HG02678 (cell line): Measurements from ENCODE around the gene ART1.

Experiments
- ATAC-seq: cut with Tn5 transposase; IDR thresholded peaks from one replicate; pipeline ENCODE4 v1.9.1; 2021; ENCODE audit warnings: mild to moderate bottlenecking, moderate library complexity; ENCODE audit not compliant: unreplicated experiment

ART1 gene

GRCh38 chr11:3710485-3711259, 65.7 kb downstream of the ART1 start:
- no peak for ATAC-seq

GRCh38 chr11:3712274-3712673, 67.3 kb downstream of the ART1 start:
- no peak for ATAC-seq
